HAP-1 (cell line): ENCODE data around the gene MINPP1.

Experiments used
- DNase-seq, 2 experiments: peaks; one replicate each; pipeline ENCODE4 v3.0.0-alpha.2; 2016 to 2020; ENCODE audit warnings: low spot score in 2 of 2
- H3K27me3 ChIP-seq: fragments of 250-450 bp; sonication (Bioruptor Pico); 2 replicates; pipeline ENCODE4 v1.5.1; 2020; ENCODE audit warnings: low read depth, mild to moderate bottlenecking, moderate library complexity
- H3K36me3 ChIP-seq: fragments of 250-450 bp; sonication (Bioruptor Pico); replicated peaks from 2 replicates; pipeline ENCODE4 v1.5.1; 2020; ENCODE audit warnings: mild to moderate bottlenecking
- H3K4me1 ChIP-seq: fragments of 250-450 bp; sonication (Bioruptor Pico); 2 replicates; pipeline ENCODE4 v1.5.1; 2020; ENCODE audit warnings: mild to moderate bottlenecking
- H3K4me3 ChIP-seq: fragments of 250-450 bp; sonication (Bioruptor Pico); 2 replicates; pipeline ENCODE4 v1.5.1; 2020; ENCODE audit warnings: mild to moderate bottlenecking, moderate library complexity
- H3K9me3 ChIP-seq: fragments of 250-450 bp; sonication (Bioruptor Pico); 2 replicates; pipeline ENCODE4 v1.5.1; 2020; ENCODE audit warnings: mild to moderate bottlenecking, moderate library complexity
- in situ Hi-C: fragments of 300-500 bp; cut with MboI; formaldehyde crosslinking; loops from 3 replicates; pipeline ENCODE4 v1.14.3; 2020; ENCODE audit warnings: low sequenced_read_pairs, inconsistent platforms, mixed read lengths

MINPP1 gene

GRCh38 chr10:87593702-87594101 is 89.0 kb downstream of the MINPP1 start:
- H3K9me3 ChIP-seq: no peaks in the 10 kb centered on the region
- H3K27me3 ChIP-seq: peaks cover 3% of the 10 kb centered on the region; the same call in 1 of the 2 replicates
- H3K4me3 ChIP-seq: no peak overlapping the region
- no peak for DNase-seq
- H3K36me3 ChIP-seq: no peaks in the 10 kb centered on the region
- in situ Hi-C loops: no loop called here
- no peaks in the 10 kb centered on the region for H3K4me1 ChIP-seq

GRCh38 chr10:87594181-87594580 is 89.5 kb downstream of the MINPP1 start:
- in situ Hi-C loops: no loop called here
- no peaks in the 10 kb centered on the region for H3K9me3 ChIP-seq
- no peaks in the 10 kb centered on the region for H3K4me1 ChIP-seq
- H3K36me3 ChIP-seq: no peaks in the 10 kb centered on the region
- H3K27me3 ChIP-seq: peaks cover 3% of the 10 kb centered on the region; the same call in 1 of the 2 replicates
- DNase-seq: no peak
- no peak overlapping the region for H3K4me3 ChIP-seq

- no peak overlapping the region for H3K4me3 ChIP-seq
- in situ Hi-C loops: no loop called here
- H3K36me3 ChIP-seq: no peaks in the 10 kb centered on the region
- DNase-seq: no peak
- peaks cover 3% of the 10 kb centered on the region; the same call in 1 of the 2 replicates for H3K27me3 ChIP-seq
- H3K9me3 ChIP-seq: no peaks in the 10 kb centered on the region
- no peaks in the 10 kb centered on the region for H3K4me1 ChIP-seq
These were observed 90.2 kb downstream of the MINPP1 start for GRCh38 chr10:87594864-87595263.

GRCh38 chr10:87596351-87596750 is 91.7 kb downstream of the MINPP1 start:
- in situ Hi-C loops: no loop called here
- no peak for DNase-seq
- Histone ChIP-seq H3K36me3 (no peaks in the 10 kb centered on the region), H3K4me3 (no peak overlapping the region), H3K9me3 (no peaks in the 10 kb centered on the region), H3K4me1 (no peaks in the 10 kb centered on the region), H3K27me3 (peaks cover 3% of the 10 kb centered on the region; the same call in 1 of the 2 replicates)

- Histone ChIP-seq H3K9me3 (no peaks in the 10 kb centered on the region), H3K4me1 (no peaks in the 10 kb centered on the region), H3K4me3 (no peak overlapping the region), H3K27me3 (no peaks in the 10 kb centered on the region), H3K36me3 (no peaks in the 10 kb centered on the region)
- DNase-seq: no peak
- in situ Hi-C loops: no loop called here
These were observed 94.0 kb downstream of the MINPP1 start for GRCh38 chr10:87598700-87599099.

- DNase-seq: no peak
- no peaks in the 10 kb centered on the region for H3K27me3 ChIP-seq
- no peaks in the 10 kb centered on the region for H3K9me3 ChIP-seq
- no peak overlapping the region for H3K4me3 ChIP-seq
- in situ Hi-C loops: no loop called here
- no peaks in the 10 kb centered on the region for H3K4me1 ChIP-seq
- no peaks in the 10 kb centered on the region for H3K36me3 ChIP-seq
These were observed 95.9 kb downstream of the MINPP1 start for GRCh38 chr10:87600581-87600980.
